Fibroblast of pulmonary artery (primary cell): ENCODE data around the gene TFDP1.

Source experiments
- DNase-seq: peaks from one replicate; pipeline ENCODE4 v3.0.0-alpha.2; 2010; ENCODE audit warnings: low read depth
- H3K4me3 ChIP-seq: replicated peaks from 2 replicates; pipeline ENCODE4 v1.5.1; 2011; ENCODE audit warnings: low read depth, mild to moderate bottlenecking, control low read depth, low read length, moderate library complexity
- TF ChIP-seq, protein P1 (sequence below): IDR thresholded peaks from 2 replicates; pipeline ENCODE4 v1.5.1; 2011; ENCODE audit warnings: mild to moderate bottlenecking, control low read depth, low read length, inconsistent platforms; ENCODE audit errors: missing control alignments

TFDP1 gene

DNA sequence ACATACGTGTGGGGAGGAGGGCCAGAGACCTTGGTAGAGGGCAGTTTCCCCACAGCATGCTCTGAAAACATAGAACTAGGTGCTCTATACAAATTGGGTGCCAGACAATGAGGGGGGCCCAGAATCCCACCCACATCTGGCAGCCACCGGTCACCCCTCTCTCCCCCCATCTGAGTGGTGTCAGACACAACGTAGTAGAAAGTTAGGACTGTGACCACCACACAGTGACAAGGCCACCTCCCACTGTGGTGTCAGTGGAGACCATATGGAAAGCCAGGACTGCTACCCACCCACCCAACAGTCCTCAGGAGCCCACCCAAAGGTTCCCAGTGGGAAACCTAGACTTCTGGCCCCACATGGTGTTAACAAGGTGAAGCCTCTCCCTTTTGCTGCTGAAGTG, 75.5 kb downstream of the TFDP1 start:
- H3K4me3 ChIP-seq = no peak overlapping the region
- no peak for DNase-seq
- TF ChIP-seq, protein P1, sequence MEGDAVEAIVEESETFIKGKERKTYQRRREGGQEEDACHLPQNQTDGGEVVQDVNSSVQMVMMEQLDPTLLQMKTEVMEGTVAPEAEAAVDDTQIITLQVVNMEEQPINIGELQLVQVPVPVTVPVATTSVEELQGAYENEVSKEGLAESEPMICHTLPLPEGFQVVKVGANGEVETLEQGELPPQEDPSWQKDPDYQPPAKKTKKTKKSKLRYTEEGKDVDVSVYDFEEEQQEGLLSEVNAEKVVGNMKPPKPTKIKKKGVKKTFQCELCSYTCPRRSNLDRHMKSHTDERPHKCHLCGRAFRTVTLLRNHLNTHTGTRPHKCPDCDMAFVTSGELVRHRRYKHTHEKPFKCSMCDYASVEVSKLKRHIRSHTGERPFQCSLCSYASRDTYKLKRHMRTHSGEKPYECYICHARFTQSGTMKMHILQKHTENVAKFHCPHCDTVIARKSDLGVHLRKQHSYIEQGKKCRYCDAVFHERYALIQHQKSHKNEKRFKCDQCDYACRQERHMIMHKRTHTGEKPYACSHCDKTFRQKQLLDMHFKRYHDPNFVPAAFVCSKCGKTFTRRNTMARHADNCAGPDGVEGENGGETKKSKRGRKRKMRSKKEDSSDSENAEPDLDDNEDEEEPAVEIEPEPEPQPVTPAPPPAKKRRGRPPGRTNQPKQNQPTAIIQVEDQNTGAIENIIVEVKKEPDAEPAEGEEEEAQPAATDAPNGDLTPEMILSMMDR = no peak

DNA sequence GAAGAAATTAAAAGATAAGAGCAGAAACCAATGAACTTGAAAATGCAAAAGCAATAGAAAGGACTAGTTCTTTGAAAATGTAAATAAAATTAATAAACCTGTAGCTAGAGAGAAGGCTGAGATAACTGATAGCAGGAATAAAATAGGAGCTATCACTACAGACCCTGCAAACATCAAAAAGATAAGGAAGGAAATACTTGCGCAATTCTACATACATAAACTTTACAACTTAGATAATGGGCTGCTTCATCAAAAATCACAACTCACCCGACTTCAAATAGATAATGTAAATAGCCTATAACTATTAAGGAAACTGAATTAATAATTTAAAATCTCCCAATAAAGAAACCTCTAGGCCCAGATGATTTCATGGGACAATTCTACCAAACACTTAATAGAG, 77.0 kb downstream of the TFDP1 start:
- TF ChIP-seq, protein P1 = no peak
- no peak overlapping the region for H3K4me3 ChIP-seq
- DNase-seq = no peak

DNA sequence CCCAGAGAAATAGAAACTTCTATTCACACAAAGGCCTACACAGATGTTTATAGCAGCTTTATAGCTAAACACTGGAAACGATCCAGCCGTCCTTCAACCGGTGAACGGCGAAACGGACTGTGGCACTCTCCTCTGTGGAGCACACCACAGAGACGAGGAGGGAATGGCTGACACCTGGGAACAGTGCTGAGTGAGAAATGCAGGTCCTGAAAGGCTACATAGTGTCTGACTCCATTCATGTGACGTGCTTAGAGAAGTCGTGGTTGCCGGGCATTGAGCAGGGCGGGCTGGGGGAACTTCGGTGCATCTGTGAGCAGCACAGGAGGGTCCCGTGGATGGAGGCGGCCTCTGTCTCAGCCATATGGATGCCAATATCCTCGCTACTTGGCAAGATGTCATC, 79.4 kb downstream of the TFDP1 start:
- no peak for DNase-seq
- TF ChIP-seq, protein P1 = no peak
- no peak overlapping the region for H3K4me3 ChIP-seq

DNA sequence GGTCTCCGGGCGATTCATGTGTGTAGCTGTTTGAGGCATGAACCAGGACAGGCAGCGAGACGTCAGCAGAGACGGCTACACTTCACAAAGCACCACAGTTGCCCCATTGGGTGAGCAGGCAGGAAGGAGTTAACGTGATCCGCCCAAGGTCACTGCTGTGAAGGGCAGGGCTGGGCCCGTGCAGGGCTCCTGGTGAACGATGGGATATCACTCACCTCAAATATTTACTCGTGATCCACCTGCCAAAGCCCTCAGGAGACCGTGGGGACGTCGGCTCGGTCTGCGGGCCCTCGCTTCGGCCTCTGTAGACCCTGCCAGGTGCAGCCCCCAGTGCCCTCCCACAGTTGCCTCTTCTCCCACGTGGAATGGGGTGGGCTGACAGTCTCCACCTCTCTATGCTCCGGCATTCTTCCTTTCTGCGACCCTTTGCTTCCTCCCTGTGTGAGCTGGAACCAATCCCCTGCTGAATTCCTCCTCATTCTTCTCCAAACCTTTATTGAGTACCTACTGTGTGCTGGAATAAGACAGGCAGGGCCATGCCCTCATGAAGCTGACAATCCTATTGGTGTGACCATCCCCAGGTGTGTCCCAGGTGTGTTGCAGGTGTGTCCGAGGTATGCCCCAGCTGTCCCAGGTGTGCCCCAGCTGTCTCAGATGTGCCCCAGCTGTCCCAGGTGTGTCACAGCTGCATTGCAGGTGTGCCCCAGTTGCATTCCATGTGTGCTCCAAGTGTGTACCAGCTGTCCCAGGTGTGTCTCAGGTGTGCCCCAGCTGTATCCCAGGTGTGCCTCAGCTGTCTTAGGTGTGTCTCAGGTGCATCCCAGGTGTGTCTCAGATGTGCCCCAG, 80.4 kb downstream of the TFDP1 start:
- TF ChIP-seq, protein P1 = no peak
- no peak for DNase-seq

DNA sequence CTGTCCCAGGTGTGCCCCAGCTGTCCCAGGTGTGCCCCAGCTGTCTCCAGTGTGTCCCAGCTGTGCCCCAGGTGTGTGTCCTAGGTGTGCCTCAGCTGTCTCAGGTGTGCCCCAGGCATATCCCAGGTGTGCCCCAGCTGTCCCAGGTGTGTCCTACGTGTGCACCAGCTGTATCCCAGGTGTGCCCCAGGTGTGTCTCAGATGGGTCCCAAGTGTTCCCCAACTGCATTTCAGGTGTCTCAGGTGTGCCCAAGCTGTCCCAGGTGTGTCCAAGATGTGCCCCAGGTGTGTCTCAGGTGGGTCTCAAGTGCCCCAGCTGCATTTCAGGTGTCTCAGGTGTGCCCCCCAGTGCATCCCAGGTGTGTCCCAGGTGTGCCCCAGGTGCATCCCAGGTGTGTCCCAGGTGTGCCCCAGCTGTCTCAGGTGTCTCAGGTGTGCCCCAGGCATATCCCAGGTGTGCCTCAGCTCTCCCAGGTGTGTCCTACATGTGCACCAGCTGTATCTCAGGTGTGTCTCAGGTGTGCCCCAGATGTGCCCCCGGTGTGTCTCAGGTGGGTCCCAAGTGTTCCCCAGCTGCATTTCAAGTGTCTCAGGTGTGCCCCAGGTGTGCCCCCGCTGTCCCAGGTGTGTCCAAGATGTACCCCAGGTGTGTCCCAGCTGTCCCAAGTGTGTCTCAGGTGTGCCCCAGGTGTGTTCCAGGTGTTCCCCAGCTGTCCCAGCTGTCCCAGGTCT, 81.2 kb downstream of the TFDP1 start:
- DNase-seq = no peak
- TF ChIP-seq, protein P1 = no peak
- no peak overlapping the region for H3K4me3 ChIP-seq

More for the DNA sequence above, 80.4 kb downstream of the TFDP1 start:
- no peak overlapping the region for H3K4me3 ChIP-seq

DNA sequence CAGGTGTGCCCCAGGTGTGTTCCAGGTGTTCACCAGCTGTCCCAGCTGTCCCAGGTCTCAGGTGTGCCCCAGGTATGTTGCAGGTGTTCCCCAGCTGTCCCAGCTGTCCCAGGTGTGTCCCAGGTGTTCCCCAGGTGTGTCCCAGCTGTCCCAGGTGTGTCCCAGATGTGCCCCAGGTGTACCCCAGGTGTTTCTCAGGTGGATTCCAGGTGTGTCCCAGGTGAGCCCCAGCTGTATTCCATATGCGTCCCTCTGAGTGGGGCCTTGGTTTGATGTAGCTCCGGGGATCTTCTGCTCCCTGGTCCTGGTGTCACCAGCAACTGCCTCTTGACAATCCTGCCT, 81.7 kb downstream of the TFDP1 start:
- DNase-seq = no peak
- no peak overlapping the region for H3K4me3 ChIP-seq
- TF ChIP-seq, protein P1 = no peak
